ENCODE results near the gene PRKCH.

GRCh38 chr14:61358554-61359226 is 37.3 kb downstream of the PRKCH start:
- TF ChIP-seq HDAC2 (IDR thresholded peaks at IDR 0.05) (no peak), CTCF (IDR thresholded peaks at IDR 0.05) (no peak), GATA3 (IDR thresholded peaks at IDR 0.05; ENCODE audit: borderline replicate concordance) (no peak), ELK1 (IDR thresholded peaks at IDR 0.05; ENCODE audit: low read depth, low read length) (no peak), MYC (IDR thresholded peaks at IDR 0.05; ENCODE audit: borderline replicate concordance, low read length) (no peak), RAD21 (conservative IDR thresholded peaks at IDR 0.05 in 1 of 2, IDR thresholded peaks at IDR 0.05 in 1 of 2) (no peak), CHD4 (IDR thresholded peaks at IDR 0.05; ENCODE audit: borderline replicate concordance) (no peak), EP300 (IDR thresholded peaks at IDR 0.05) (no peak), POLR2A (IDR thresholded peaks at IDR 0.05; ENCODE audit: low read length) (no peak)

Data from A549 (cell line).